GM21786 (cell line): Measurements from ENCODE around the gene MLANA.
"Not testable (repeated sequence)": the region's sequence is repeated elsewhere in the genome, so short reads cannot be mapped to it uniquely, and the experiment has no call there.

Experiments
- ATAC-seq: cut with Tn5 transposase; IDR thresholded peaks from one replicate; pipeline ENCODE4 v1.9.1; 2021; ENCODE audit not compliant: unreplicated experiment

The MLANA gene

GRCh38 chr9:5869315-5870019 lies 21.2 kb upstream of the MLANA start:
- ATAC-seq = no peak

- ATAC-seq = no peak
Observed at GRCh38 chr9:5870020-5870339, 20.7 kb upstream of the MLANA start.

GRCh38 chr9:5870691-5871090 lies 20.0 kb upstream of the MLANA start:
- no peak for ATAC-seq

- ATAC-seq = no peak
Observed at GRCh38 chr9:5871785-5872184, 18.9 kb upstream of the MLANA start.

- no peak for ATAC-seq
Observed at GRCh38 chr9:5872511-5872910, 18.2 kb upstream of the MLANA start.

- no peak for ATAC-seq
Observed at GRCh38 chr9:5873439-5873838, 17.2 kb upstream of the MLANA start.

GRCh38 chr9:5874048-5874447 lies 16.6 kb upstream of the MLANA start:
- no peak for ATAC-seq

GRCh38 chr9:5876026-5876425 lies 14.7 kb upstream of the MLANA start:
- no peak for ATAC-seq

- no peak for ATAC-seq
Observed at GRCh38 chr9:5876711-5877110, 14.0 kb upstream of the MLANA start.

GRCh38 chr9:5879419-5880181 lies 11.1 kb upstream of the MLANA start:
- ATAC-seq = no peak

GRCh38 chr9:5882244-5883012 lies 8.3 kb upstream of the MLANA start:
- not testable (repeated sequence) for ATAC-seq

GRCh38 chr9:5884191-5884590 lies 6.5 kb upstream of the MLANA start:
- no peak for ATAC-seq

GRCh38 chr9:5886114-5886939 lies 4.4 kb upstream of the MLANA start:
- ATAC-seq = peak; percentile 90

- no peak for ATAC-seq
Observed at GRCh38 chr9:5892456-5893133, 1.9 kb downstream of the MLANA start.

GRCh38 chr9:5893134-5893505 lies 2.4 kb downstream of the MLANA start:
- ATAC-seq = no peak

GRCh38 chr9:5893591-5894236 lies 3.0 kb downstream of the MLANA start:
- ATAC-seq = no peak

- no peak for ATAC-seq
Observed at GRCh38 chr9:5894237-5894959, 3.7 kb downstream of the MLANA start.

GRCh38 chr9:5895782-5896181 lies 5.1 kb downstream of the MLANA start:
- ATAC-seq = no peak

GRCh38 chr9:5896863-5897262 lies 6.2 kb downstream of the MLANA start:
- no peak for ATAC-seq
